ENCODE measurements around the gene FGF22.
"Not testable (repeated sequence)": the region's sequence is repeated elsewhere in the genome, so short reads cannot be mapped to it uniquely, and the experiment has no call there.

Gene FGF22

GRCh38 chr19:639253-640160 is at the start of gene FGF22:
Gene FGF22 (plus strand): TSS chr19:639879. CDS start chr19:639926, 47 bp downstream.
- FAIRE-seq (peak; percentile 77), DNase-seq (ENCODE audit: insufficient read length, low spot score) (peak; percentile 99)

GRCh38 chr19:590396-590745 is 49.3 kb upstream of the FGF22 start:
- DNase-seq (ENCODE audit: insufficient read length, low spot score) (no peak), FAIRE-seq (no peak)

DNA sequence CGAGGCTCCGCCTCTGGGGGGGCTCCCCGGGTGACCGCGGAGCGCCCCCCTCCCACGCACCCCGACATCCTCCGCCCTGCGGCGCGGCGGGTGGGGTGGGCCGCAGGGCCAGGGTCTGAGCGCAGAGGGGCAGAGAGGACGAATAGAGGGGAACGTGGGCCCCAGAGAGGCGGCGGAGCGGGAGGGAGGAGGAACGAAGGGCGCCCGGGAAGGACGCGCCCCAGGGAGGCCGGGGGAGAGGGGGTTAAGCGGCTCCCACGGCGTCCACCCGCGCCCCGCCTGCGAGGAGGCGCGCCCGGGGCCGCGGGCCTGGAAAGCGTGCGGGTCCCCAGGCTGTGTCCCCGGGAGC is 49.0 kb upstream of the FGF22 start:
- DNase-seq (ENCODE audit: insufficient read length, low spot score) (no peak), FAIRE-seq (no peak)

DNA sequence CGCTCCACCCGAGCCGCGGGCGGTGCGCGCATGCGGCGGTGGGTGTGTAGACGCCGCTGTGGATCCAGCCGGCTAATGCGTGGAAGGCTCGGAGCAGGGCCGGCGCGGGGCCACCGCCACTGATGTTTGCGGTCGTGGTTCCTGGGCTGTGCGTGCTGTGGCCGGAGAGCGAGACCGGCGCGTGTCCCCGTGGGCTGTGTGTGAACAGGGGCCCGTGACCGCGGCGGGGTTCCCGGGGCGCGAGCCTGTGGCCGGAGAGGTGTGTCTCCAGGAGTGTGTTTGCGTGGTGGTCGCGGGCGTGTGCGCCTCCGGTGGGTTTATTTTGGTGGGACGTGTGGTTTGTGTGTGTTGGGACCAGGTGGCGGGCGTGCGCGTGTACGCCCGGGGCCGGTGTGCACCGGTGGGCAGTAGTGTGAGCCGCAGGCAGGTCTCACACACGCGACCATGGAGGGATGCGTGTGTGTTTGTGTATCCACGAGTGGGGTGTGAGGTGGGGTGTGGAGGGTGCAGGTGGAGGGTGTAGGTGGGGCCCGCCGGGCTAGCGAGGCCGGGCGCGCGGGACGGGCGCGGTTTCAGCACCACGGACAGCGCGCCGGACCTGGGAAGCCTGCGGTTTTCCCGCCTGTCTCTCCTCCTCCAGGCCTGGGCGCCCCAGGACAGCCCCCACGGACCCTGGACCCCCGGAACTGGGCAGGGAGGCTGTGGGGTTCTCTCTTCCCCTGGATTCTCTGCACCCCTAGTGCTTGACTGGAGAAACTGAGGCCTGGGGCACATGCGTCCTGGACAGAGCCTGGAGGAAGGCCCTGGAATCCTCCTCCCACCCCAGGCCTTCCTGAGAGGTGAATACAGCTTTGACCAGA is 48.4 kb upstream of the FGF22 start:
- no peak for FAIRE-seq
- no peak for DNase-seq (ENCODE audit: insufficient read length, low spot score)

- DNase-seq (ENCODE audit: insufficient read length, low spot score) (no peak), FAIRE-seq (no peak)
These were observed 47.6 kb upstream of the FGF22 start for GRCh38 chr19:592101-592500.

- no peak for DNase-seq (ENCODE audit: insufficient read length, low spot score)
- no peak for FAIRE-seq
These were observed 46.6 kb upstream of the FGF22 start for GRCh38 chr19:593055-593454.

DNA sequence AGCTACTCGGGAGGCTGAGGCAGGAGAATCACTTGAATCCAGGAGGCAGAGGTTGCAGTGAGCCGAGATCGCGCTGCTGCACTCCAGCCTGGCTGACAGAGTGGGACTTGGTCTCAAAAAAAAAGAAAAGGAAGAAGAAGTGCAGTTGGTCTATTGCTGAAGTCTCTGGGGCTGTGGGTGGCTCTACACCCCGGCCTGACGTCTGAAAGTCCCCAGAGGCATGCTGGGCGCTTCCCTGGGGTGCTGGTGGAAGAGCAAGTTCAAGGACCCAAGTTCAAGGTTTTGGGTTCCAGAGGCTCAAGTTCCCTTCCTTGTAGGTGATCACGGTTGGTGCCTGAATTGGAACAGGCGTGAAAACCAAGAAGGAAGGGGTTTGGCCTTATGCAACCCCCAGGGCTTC is 46.2 kb upstream of the FGF22 start:
- no peak for FAIRE-seq

DNA sequence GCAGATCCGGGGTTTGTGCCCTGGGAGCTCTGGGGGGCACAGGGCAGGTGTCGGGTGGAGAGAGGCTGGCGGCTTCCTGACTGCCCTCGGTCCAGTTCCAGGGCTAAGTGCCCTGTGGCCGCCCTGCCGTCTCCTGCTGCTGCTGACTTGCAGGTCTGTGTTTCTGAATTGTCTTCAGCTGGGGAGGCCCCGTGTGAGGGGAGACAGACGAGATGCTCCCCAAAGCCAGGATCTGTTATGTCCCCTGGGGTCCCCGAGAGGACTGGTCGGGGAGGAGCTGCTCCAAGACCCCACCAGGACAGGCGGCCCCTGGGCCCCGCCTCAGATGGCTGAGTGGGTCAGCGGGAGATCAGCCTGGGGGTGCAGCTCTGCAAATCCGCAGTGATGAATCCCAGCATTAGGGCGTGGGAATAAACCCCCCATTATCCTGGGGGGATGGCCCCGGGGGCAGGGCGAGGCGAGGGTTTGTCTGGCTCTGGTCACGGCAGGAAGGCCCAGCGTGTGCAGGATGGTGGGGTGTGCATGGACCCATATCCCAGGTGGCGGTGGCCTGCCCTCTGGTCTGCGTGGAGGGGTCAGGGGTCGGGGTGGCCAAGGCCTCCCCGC is 45.3 kb upstream of the FGF22 start:
- FAIRE-seq (no peak), DNase-seq (ENCODE audit: insufficient read length, low spot score) (no peak)

More for the DNA sequence above, 46.2 kb upstream of the FGF22 start:
- DNase-seq (ENCODE audit: insufficient read length, low spot score): no peak

DNA sequence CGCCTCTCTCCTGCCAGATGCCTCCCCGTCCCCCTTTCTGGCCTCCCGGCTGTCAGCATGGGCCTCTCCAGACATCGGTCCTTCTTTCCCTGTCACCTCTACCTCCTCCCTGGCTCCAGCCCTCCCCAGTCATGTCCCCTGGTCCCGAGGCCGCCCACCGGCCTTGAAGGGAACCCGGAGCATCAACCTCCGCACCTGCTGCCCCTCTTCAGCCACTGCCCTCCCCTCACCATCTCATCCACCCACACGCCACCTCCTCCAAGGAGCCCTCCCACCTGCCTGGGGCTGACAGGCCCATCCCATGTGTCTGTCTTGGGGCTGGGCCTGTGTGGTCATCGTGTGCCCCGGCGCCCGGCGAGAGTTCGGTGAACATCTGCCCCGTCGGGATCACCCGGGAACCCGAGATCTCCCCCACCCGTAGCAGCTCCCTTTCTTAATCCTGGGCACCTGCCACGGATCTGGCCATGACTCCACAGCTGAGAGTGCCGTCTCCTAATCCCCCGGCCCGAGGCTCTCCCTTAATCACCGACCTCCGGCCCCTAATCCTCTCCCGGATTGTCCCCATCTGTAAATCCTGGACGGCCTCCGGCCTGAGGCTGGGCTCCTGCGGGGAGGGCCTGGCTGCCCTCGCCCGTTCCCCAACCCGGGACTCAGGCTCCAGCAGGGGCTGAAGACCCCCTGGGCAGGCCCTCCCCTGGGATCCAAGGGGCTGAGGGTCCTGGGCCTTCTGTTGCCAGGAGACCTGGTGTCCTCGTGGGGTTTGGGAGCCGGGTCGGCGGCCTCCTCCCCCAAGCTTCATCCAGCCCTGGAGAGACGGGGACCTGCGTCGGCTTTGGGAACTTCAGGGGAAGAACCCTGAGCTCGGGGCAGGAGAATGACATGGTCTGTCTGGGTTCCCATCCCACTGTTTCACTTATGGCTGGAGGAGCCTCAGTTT is 44.1 kb upstream of the FGF22 start:
- DNase-seq (ENCODE audit: insufficient read length, low spot score) (no peak), FAIRE-seq (no peak)

- DNase-seq (ENCODE audit: insufficient read length, low spot score): no peak
- no peak for FAIRE-seq
These were observed 43.4 kb upstream of the FGF22 start for GRCh38 chr19:596263-596655.

GRCh38 chr19:597406-598315 is 42.0 kb upstream of the FGF22 start:
- no peak for FAIRE-seq
- no peak for DNase-seq (ENCODE audit: insufficient read length, low spot score)

GRCh38 chr19:601310-601709 is 38.4 kb upstream of the FGF22 start:
- FAIRE-seq (no peak), DNase-seq (ENCODE audit: insufficient read length, low spot score) (no peak)

DNA sequence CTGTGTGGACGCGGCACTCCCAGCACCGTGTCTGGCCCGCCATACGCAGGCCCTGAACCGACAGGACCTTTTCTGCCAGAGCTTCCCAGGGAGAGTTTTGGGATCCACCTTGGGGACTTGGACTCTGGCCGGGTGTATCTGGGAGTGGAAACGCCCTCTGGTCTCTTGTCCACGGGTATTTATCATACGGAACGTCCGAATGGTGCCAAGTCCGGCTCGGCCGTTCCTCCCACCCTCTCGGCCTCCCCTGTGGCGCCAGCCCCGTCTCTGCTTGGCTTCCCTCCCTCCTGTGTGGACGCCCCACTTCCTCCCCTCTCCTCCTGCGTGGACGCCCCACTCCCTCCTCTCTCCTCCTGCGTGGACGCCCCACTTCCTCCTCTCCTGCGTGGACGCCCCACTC is 37.9 kb upstream of the FGF22 start:
- FAIRE-seq: no peak
- DNase-seq (ENCODE audit: insufficient read length, low spot score): no peak

- DNase-seq (ENCODE audit: insufficient read length, low spot score): no peak
- FAIRE-seq: no peak
These were observed 37.0 kb upstream of the FGF22 start for GRCh38 chr19:602391-603301.

DNA sequence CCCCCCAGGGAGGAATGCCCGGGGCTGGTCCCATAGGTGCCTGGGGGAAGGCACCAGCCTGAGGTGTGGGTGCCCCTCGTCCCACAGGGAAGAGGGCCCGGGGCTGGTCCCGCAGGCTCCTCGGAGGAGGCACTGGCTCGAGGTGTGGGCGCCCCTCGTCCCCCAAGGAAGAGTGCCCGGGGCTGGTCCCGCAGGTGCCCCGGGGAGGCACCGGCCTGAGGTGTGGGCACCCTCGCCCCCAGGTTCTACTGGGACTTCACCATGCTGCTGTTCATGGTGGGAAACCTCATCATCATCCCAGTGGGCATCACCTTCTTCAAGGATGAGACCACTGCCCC is 36.4 kb upstream of the FGF22 start:
- DNase-seq (ENCODE audit: insufficient read length, low spot score); FAIRE-seq: not testable (repeated sequence)

DNA sequence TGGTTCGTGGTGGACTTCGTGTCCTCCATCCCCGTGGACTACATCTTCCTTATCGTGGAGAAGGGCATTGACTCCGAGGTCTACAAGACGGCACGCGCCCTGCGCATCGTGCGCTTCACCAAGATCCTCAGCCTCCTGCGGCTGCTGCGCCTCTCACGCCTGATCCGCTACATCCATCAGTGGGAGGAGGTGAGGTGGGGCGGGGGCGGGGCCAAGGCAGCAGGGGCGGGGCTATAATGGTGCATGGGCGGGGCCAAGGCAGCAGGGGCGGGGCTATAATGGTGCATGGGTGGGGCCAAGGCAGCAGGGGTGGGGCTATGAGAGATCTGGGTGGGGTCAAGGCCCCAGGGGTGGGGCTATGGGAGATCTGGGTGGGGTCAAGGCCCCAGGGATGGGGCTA is 35.9 kb upstream of the FGF22 start:
- not testable (repeated sequence) for FAIRE-seq

GRCh38 chr19:604355-604754 is 35.3 kb upstream of the FGF22 start:
- DNase-seq (ENCODE audit: insufficient read length, low spot score): no peak
- FAIRE-seq: no peak

More for the DNA sequence above, 35.9 kb upstream of the FGF22 start:
- DNase-seq (ENCODE audit: insufficient read length, low spot score): not testable (repeated sequence)

Measured in GM19239 (cell line).